Caco-2 (cell line): ENCODE measurements around the gene TMEM88. TPM values are rescaled to one million over a fixed set of nuclear protein-coding genes. Genes with fewer than 3 reads are reported as not detected.

Experiments
- BruUV-seq: library from RNA; stranded (reverse); fragments of 400-500 nt; replicated peaks from 2 replicates; lab custom pipeline; 2021; lab: Mats Ljungman, UMichigan
- CTCF ChIA-PET: fragments of 300-600 bp; sonication (Branson Sonifier 250); formaldehyde crosslinking; loops from one replicate; lab custom pipeline; 2022; ENCODE audit warnings: antibody characterized with exemption; lab: Charles Lee
- POLR2A ChIA-PET: fragments of 300-600 bp; sonication (Branson Sonifier 250); formaldehyde crosslinking; loops from one replicate; lab custom pipeline; 2022; ENCODE audit warnings: antibody characterized with exemption; lab: Charles Lee
- DNase-seq, 2 experiments: peaks; one replicate each; pipeline versions ENCODE4 v3.0.0 to v3.0.0-alpha.2; 2020 to 2022
- H3K27me3 ChIP-seq: replicated peaks from 2 replicates; pipeline ENCODE4 v1.6.0; 2011; ENCODE audit warnings: low read length; ENCODE audit not compliant: control insufficient read depth, insufficient read depth
- H3K36me3 ChIP-seq: 2 replicates; pipeline ENCODE4 v1.5.1; 2011; ENCODE audit warnings: low read length; ENCODE audit not compliant: control insufficient read depth, insufficient read depth
- H3K4me1 ChIP-seq: fragments of 250-450 bp; sonication (Bioruptor Pico); 2 replicates; pipeline ENCODE4 v1.5.1; 2020; ENCODE audit warnings: mild to moderate bottlenecking
- H3K4me3 ChIP-seq: 2 replicates; pipeline ENCODE4 v1.5.1; 2011; ENCODE audit warnings: low read depth, mild to moderate bottlenecking, control low read depth, low read length
- H3K9me3 ChIP-seq: fragments of 250-450 bp; sonication (Bioruptor Pico); 2 replicates; pipeline ENCODE4 v1.5.1; 2020; ENCODE audit warnings: mild to moderate bottlenecking, moderate library complexity
- H3K27ac Mint-ChIP-seq: one replicate; pipeline ENCODE4 v1.8.0; 2022; ENCODE audit warnings: mixed read lengths; ENCODE audit not compliant: unreplicated experiment
- H3K27me3 Mint-ChIP-seq: one replicate; pipeline ENCODE4 v1.8.0; 2022; ENCODE audit warnings: mixed read lengths; ENCODE audit not compliant: insufficient read depth, unreplicated experiment
- H3K36me3 Mint-ChIP-seq: one replicate; pipeline ENCODE4 v1.8.0; 2022; ENCODE audit warnings: mild to moderate bottlenecking, mixed read lengths; ENCODE audit not compliant: insufficient read depth, unreplicated experiment
- H3K4me1 Mint-ChIP-seq: one replicate; pipeline ENCODE4 v1.8.0; 2022; ENCODE audit warnings: low read depth, mixed read lengths; ENCODE audit not compliant: unreplicated experiment
- H3K4me3 Mint-ChIP-seq: one replicate; pipeline ENCODE4 v1.8.0; 2022; ENCODE audit warnings: mild to moderate bottlenecking, moderate library complexity, mixed read lengths; ENCODE audit not compliant: unreplicated experiment
- H3K9me3 Mint-ChIP-seq: one replicate; pipeline ENCODE4 v1.8.0; 2022; ENCODE audit warnings: mixed read lengths; ENCODE audit not compliant: unreplicated experiment
- CTCF ChIP-seq, 2 experiments: fragments of 200-600 bp in 1 of 2; IDR thresholded peaks; 1 replicate in 1 of 2; 2 replicates in 1 of 2; pipeline versions ENCODE4 v1.5.1 to v1.8.0; 2011 to 2022; ENCODE audit warnings: antibody characterized with exemption in 1 of 2, control low read depth in 1 of 2, inconsistent platforms in 1 of 2, low read depth in 1 of 2, low read length in 1 of 2, mild to moderate bottlenecking in 1 of 2, moderate library complexity in 1 of 2; ENCODE audit not compliant: insufficient read depth in 1 of 2, severe bottlenecking in 1 of 2, unreplicated experiment in 1 of 2
- intact Hi-C: fragments of 100-400 bp; cut with micrococcal nuclease; formaldehyde crosslinking; loops from one replicate; pipeline ENCODE4 v1.10.0; 2022; ENCODE audit not compliant: unreplicated experiment
- total RNA-seq: library from RNA; stranded (reverse); gene quantifications from 2 replicates; pipeline ENCODE4 v1.2.3, GENCODE V29; 2022

The TMEM88 gene
- total RNA-seq, 1 experiment from 2014 or later = 2.5 TPM

DNA sequence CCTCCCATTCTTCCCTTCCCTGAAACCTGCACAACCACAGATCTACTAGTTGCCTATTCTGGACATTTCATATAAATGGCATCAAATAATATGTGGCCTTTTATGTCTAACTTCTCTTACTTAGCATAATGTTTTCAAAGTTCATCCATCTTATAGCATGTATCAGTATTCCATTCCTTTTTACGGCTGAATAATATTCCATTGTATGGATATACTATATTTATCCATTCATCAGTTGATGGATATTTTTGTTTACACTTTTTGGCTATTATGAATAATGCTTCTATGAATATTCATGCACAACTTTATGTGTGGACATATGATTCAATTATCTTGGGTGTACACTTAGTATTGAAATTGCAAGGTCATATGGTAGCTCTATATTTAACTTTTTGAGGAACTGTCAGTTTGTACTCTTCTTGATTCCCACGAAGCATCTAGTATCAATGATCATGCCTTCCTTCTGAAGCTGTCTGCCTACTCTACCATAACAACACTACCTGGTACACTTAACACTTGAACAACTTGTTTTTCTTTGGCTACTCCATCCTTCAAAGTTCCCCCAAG lies 21.0 kb downstream of the TMEM88 start:
- Histone ChIP-seq H3K36me3 (no peaks in the 10 kb centered on the region), H3K4me1 (no peaks in the 10 kb centered on the region), H3K27me3 (no peaks in the 10 kb centered on the region), H3K4me3 (no peak overlapping the region), H3K9me3 (no peaks in the 10 kb centered on the region)
- intact Hi-C loops = no loop called here
- no peak overlapping the region for H3K4me3 Mint-ChIP-seq
- CTCF ChIA-PET = no interaction called here
- no peak for TF ChIP-seq CTCF (IDR thresholded peaks at IDR 0.05; ENCODE audit: insufficient read depth in 1 of 2, low read depth in 1 of 2, low read length in 1 of 2, severe bottlenecking in 1 of 2, unreplicated experiment in 1 of 2)
- no peak for DNase-seq
- POLR2A ChIA-PET = no interaction called here
- H3K9me3 Mint-ChIP-seq = no peaks in the 10 kb centered on the region
- BruUV-seq = no TSS peak
- H3K27me3 Mint-ChIP-seq = no peaks in the 10 kb centered on the region
- no peaks in the 10 kb centered on the region for H3K36me3 Mint-ChIP-seq
- no peak overlapping the region for H3K27ac Mint-ChIP-seq
- H3K4me1 Mint-ChIP-seq = peaks cover 15% of the 10 kb centered on the region

DNA sequence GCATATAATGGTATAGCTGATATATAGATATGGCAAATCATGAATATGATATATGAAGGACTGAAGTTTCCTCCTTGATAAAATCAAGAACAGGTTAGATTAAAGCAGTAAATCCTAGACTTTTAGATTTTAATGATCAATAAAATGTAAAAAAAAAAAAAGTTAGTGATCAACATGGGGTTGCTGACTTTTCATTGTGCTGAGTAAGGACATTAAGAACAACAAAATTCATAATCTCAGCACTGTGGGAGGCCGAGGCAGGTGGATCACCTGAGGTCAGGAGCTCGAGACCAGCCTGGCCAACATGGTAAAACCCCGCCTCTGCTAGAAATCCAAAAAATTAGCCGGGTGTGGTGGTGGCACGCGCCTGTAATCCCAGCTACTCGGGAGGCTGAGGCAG lies 23.4 kb downstream of the TMEM88 start:
- no peak for DNase-seq
- peaks cover 12% of the 10 kb centered on the region for H3K4me1 Mint-ChIP-seq
- TF ChIP-seq CTCF (IDR thresholded peaks at IDR 0.05; ENCODE audit: insufficient read depth in 1 of 2, low read depth in 1 of 2, low read length in 1 of 2, severe bottlenecking in 1 of 2, unreplicated experiment in 1 of 2) = no peak
- no peak overlapping the region for H3K4me3 Mint-ChIP-seq
- H3K27ac Mint-ChIP-seq = no peak overlapping the region
- intact Hi-C loops = no loop called here
- H3K27me3 Mint-ChIP-seq = no peaks in the 10 kb centered on the region
- Histone ChIP-seq H3K9me3 (no peaks in the 10 kb centered on the region), H3K36me3 (no peaks in the 10 kb centered on the region), H3K4me3 (no peak overlapping the region), H3K27me3 (no peaks in the 10 kb centered on the region), H3K4me1 (no peaks in the 10 kb centered on the region)
- ChIA-PET POLR2A (no interaction called here), CTCF (no interaction called here)
- H3K9me3 Mint-ChIP-seq = no peaks in the 10 kb centered on the region
- no TSS peak for BruUV-seq
- H3K36me3 Mint-ChIP-seq = no peaks in the 10 kb centered on the region

- Mint-ChIP-seq H3K4me1 (no peaks in the 10 kb centered on the region), H3K9me3 (no peaks in the 10 kb centered on the region), H3K36me3 (no peaks in the 10 kb centered on the region), H3K4me3 (no peak overlapping the region), H3K27me3 (no peaks in the 10 kb centered on the region), H3K27ac (no peak overlapping the region)
- ChIA-PET POLR2A (no interaction called here), CTCF (interaction anchor here (0.7 kb wide), 1 partner anchor 18 kb away, joined by 3 read pairs; no protein-coding TSS in a partner anchor)
- H3K27me3 ChIP-seq = no peaks in the 10 kb centered on the region
- H3K36me3 ChIP-seq = no peaks in the 10 kb centered on the region
- TF ChIP-seq CTCF (IDR thresholded peaks at IDR 0.05; ENCODE audit: insufficient read depth in 1 of 2, low read depth in 1 of 2, low read length in 1 of 2, severe bottlenecking in 1 of 2, unreplicated experiment in 1 of 2) = no peak
- H3K4me1 ChIP-seq = no peaks in the 10 kb centered on the region
- BruUV-seq = no TSS peak
- no peak overlapping the region for H3K4me3 ChIP-seq
- no peaks in the 10 kb centered on the region for H3K9me3 ChIP-seq
- no peak for DNase-seq
- intact Hi-C loops = no loop called here
These were observed 25.4 kb downstream of the TMEM88 start for GRCh38 chr17:7880076-7880868.
